ENCODE results near the gene RNASE8. TPM values are rescaled to one million over a fixed set of nuclear protein-coding genes. Genes with fewer than 3 reads are reported as not detected.
A peak's percentile ranks its signal among the peaks of the same experiment; 100 is the strongest.

Gene RNASE8
- total RNA-seq, 1 donor from 2014 or later: not detected

- H3K27ac Mint-ChIP-seq (ENCODE audit: unreplicated experiment): no peak overlapping the region
- peaks cover 51% of the 10 kb centered on the region for H3K36me3 Mint-ChIP-seq (ENCODE audit: unreplicated experiment)
- H3K9me3 Mint-ChIP-seq (ENCODE audit: unreplicated experiment): no peaks in the 10 kb centered on the region
- no peak overlapping the region for H3K4me3 Mint-ChIP-seq (ENCODE audit: unreplicated experiment)
- H3K27me3 Mint-ChIP-seq (ENCODE audit: unreplicated experiment): no peaks in the 10 kb centered on the region
- DNase-seq (ENCODE audit: extremely low spot score, unreplicated experiment): no peak
- TF ChIP-seq, protein P1, sequence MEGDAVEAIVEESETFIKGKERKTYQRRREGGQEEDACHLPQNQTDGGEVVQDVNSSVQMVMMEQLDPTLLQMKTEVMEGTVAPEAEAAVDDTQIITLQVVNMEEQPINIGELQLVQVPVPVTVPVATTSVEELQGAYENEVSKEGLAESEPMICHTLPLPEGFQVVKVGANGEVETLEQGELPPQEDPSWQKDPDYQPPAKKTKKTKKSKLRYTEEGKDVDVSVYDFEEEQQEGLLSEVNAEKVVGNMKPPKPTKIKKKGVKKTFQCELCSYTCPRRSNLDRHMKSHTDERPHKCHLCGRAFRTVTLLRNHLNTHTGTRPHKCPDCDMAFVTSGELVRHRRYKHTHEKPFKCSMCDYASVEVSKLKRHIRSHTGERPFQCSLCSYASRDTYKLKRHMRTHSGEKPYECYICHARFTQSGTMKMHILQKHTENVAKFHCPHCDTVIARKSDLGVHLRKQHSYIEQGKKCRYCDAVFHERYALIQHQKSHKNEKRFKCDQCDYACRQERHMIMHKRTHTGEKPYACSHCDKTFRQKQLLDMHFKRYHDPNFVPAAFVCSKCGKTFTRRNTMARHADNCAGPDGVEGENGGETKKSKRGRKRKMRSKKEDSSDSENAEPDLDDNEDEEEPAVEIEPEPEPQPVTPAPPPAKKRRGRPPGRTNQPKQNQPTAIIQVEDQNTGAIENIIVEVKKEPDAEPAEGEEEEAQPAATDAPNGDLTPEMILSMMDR (IDR thresholded peaks at IDR 0.05): no peak
- peaks cover 13% of the 10 kb centered on the region for H3K4me1 Mint-ChIP-seq (ENCODE audit: unreplicated experiment)
These were observed 26.1 kb downstream of the RNASE8 start for GRCh38 chr14:21083565-21084325.

DNA sequence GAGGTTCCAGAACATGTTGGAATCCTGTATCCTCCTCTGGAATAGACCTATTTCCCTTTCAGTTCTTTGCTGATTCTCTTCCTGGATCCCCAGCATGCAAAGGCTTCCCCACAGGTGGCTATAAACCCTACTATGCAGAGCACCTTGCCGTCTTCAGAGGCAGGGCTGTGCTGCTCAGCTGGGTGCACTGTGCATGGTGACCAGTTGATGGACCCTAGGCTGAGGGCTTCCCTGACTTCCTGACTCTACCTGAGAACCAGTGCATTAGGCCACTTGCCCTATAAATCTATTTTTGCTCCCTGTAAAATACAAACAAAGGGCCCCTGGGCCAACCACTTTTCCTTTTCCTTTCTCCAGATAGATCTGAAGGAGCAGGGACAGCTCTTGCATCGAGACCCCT lies 26.8 kb downstream of the RNASE8 start:
- TF ChIP-seq, protein P1 (IDR thresholded peaks at IDR 0.05): no peak
- H3K27ac Mint-ChIP-seq (ENCODE audit: unreplicated experiment): peak overlapping the region; percentile 60
- DNase-seq (ENCODE audit: extremely low spot score, unreplicated experiment): no peak
- peaks cover 51% of the 10 kb centered on the region for H3K36me3 Mint-ChIP-seq (ENCODE audit: unreplicated experiment)
- H3K9me3 Mint-ChIP-seq (ENCODE audit: unreplicated experiment): no peaks in the 10 kb centered on the region
- no peaks in the 10 kb centered on the region for H3K27me3 Mint-ChIP-seq (ENCODE audit: unreplicated experiment)
- H3K4me1 Mint-ChIP-seq (ENCODE audit: unreplicated experiment): peaks cover 14% of the 10 kb centered on the region
- no peak overlapping the region for H3K4me3 Mint-ChIP-seq (ENCODE audit: unreplicated experiment)

GRCh38 chr14:21084998-21085853 lies 27.6 kb downstream of the RNASE8 start:
- no peak for DNase-seq (ENCODE audit: extremely low spot score, unreplicated experiment)
- Mint-ChIP-seq H3K4me1 (ENCODE audit: unreplicated experiment) (peaks cover 14% of the 10 kb centered on the region), H3K27ac (ENCODE audit: unreplicated experiment) (peak overlapping the region; percentile 90)

GRCh38 chr14:21086908-21087293 lies 29.3 kb downstream of the RNASE8 start:
- Mint-ChIP-seq H3K4me1 (ENCODE audit: unreplicated experiment) (peaks cover 16% of the 10 kb centered on the region), H3K27ac (ENCODE audit: unreplicated experiment) (peak overlapping the region; percentile 90), H3K9me3 (ENCODE audit: unreplicated experiment) (no peaks in the 10 kb centered on the region), H3K27me3 (ENCODE audit: unreplicated experiment) (no peaks in the 10 kb centered on the region), H3K4me3 (ENCODE audit: unreplicated experiment) (no peak overlapping the region), H3K36me3 (ENCODE audit: unreplicated experiment) (peaks cover 45% of the 10 kb centered on the region)
- TF ChIP-seq, protein P1 (IDR thresholded peaks at IDR 0.05): no peak
- DNase-seq (ENCODE audit: extremely low spot score, unreplicated experiment): no peak

More at GRCh38 chr14:21084998-21085853, 27.6 kb downstream of the RNASE8 start:
- H3K9me3 Mint-ChIP-seq (ENCODE audit: unreplicated experiment): no peaks in the 10 kb centered on the region
- TF ChIP-seq, protein P1 (IDR thresholded peaks at IDR 0.05): no peak
- H3K27me3 Mint-ChIP-seq (ENCODE audit: unreplicated experiment): no peaks in the 10 kb centered on the region
- no peak overlapping the region for H3K4me3 Mint-ChIP-seq (ENCODE audit: unreplicated experiment)
- peaks cover 46% of the 10 kb centered on the region for H3K36me3 Mint-ChIP-seq (ENCODE audit: unreplicated experiment)

Data from osteocyte (in vitro differentiated cells).